ENCODE measurements around the gene PRDM1. TPM values are rescaled to one million over a fixed set of nuclear protein-coding genes. Genes with fewer than 3 reads are reported as not detected.

PRDM1 gene
- total RNA-seq, 4 donors from 2014 or later, result 6.4 to 57.8 (median 14.9) TPM

DNA sequence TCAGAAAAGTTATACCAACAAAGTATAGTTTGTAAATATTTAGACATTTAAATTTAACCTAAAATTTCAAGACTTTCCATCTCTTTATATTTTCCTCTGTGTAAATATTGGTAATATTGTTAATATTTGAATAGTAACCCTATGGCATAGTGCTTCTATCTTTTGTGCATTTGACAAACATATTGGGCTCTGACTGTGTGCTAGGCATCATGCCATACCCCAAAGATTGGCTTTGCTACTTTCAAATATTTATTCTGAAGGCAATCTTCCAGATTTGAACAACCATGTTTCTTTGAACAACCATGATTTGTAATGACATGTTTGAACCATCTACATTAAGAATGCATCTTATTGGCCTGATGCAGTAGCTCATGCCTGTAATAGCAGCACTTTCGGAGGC is 15.5 kb upstream of the PRDM1 start:
- Histone ChIP-seq H3K27ac (no peak overlapping the region), H3K9me3 (no peaks in the 10 kb centered on the region), H3K4me3 (no peak overlapping the region), H3K36me3 (no peaks in the 10 kb centered on the region), H3K27me3 (no peaks in the 10 kb centered on the region), H3K4me1 (no peaks in the 10 kb centered on the region)
- TF ChIP-seq POLR2A (IDR thresholded peaks at IDR 0.05), result no peak
- TF ChIP-seq, protein P1, sequence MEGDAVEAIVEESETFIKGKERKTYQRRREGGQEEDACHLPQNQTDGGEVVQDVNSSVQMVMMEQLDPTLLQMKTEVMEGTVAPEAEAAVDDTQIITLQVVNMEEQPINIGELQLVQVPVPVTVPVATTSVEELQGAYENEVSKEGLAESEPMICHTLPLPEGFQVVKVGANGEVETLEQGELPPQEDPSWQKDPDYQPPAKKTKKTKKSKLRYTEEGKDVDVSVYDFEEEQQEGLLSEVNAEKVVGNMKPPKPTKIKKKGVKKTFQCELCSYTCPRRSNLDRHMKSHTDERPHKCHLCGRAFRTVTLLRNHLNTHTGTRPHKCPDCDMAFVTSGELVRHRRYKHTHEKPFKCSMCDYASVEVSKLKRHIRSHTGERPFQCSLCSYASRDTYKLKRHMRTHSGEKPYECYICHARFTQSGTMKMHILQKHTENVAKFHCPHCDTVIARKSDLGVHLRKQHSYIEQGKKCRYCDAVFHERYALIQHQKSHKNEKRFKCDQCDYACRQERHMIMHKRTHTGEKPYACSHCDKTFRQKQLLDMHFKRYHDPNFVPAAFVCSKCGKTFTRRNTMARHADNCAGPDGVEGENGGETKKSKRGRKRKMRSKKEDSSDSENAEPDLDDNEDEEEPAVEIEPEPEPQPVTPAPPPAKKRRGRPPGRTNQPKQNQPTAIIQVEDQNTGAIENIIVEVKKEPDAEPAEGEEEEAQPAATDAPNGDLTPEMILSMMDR (IDR thresholded peaks at IDR 0.05), result no peak
- no peak for DNase-seq

DNA sequence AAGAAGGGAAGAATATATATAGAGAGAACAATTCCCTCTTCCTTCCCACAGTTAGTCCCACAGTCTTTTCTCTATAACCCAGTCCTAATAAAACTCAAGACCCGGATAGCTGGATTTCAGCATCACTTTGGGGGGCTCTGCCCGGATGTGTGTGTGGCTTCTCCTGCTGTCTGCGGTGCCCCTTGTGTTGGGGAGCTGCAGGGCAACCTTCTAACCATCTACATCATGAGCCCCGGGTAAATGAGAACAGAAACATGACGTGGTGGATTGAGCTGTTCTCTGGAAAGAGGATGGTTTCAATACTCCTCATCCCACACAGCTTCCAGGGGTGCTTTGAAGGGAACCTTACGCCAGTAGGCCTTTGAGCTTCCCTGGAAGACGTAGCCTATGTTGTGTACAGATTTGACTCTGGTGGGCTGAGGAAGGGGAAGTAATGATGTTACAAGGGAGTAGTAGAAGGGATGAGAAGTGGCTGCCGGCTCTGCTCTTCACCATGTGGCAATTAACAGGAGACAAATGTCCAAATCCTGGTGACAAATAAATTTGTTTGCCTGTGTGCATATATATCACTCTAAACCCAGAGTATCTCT is 13.5 kb upstream of the PRDM1 start:
- no peak for DNase-seq
- H3K4me3 ChIP-seq, result no peak overlapping the region
- no peaks in the 10 kb centered on the region for H3K9me3 ChIP-seq
- H3K36me3 ChIP-seq, result no peaks in the 10 kb centered on the region
- H3K4me1 ChIP-seq, result no peaks in the 10 kb centered on the region
- H3K27me3 ChIP-seq, result no peaks in the 10 kb centered on the region
- H3K27ac ChIP-seq, result no peak overlapping the region
- TF ChIP-seq, protein P1 (IDR thresholded peaks at IDR 0.05), result no peak
- no peak for TF ChIP-seq POLR2A (IDR thresholded peaks at IDR 0.05)

DNA sequence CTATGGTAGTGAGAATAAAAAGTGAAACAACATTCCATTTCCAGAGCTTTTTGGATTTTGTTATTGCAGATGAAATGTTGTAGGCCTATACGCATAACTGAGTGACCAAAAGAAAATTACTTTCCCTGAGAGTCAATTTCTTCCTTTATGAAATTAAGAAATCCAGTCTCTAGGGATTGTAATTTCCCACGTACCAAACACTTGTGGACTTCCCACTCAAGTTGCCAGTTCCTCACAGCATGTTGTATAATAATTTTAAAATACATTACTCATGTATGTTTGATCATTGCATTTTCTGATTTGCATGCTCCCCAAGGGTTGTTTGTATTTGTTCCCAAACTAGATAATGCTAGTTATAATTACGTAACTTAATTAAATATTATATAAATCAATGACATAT is 12.0 kb upstream of the PRDM1 start:
- Histone ChIP-seq H3K36me3 (no peaks in the 10 kb centered on the region), H3K4me1 (no peaks in the 10 kb centered on the region), H3K27me3 (no peaks in the 10 kb centered on the region), H3K4me3 (no peak overlapping the region), H3K27ac (no peak overlapping the region), H3K9me3 (no peaks in the 10 kb centered on the region)
- TF ChIP-seq, protein P1 (IDR thresholded peaks at IDR 0.05), result no peak
- no peak for TF ChIP-seq POLR2A (IDR thresholded peaks at IDR 0.05)
- no peak for DNase-seq

DNA sequence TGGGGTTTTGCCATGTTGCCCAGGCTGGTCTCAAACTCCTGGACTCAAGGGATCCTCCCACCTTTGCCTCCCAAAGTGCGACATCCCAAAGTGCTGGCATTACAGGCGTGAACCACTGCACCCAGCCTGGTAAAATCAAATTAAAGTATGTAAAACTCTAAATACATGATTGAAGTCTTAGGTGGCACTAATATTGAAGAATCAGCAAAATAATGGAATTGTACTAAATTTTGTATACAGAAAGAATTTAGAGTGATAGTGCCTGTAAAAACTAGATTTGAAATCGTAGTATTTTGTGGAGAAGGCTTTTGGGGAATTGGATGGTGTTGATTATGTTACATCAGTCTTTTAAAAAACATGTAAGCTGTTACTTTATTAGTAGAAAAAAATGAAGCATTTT is 10.0 kb upstream of the PRDM1 start:
- DNase-seq, result no peak

DNA sequence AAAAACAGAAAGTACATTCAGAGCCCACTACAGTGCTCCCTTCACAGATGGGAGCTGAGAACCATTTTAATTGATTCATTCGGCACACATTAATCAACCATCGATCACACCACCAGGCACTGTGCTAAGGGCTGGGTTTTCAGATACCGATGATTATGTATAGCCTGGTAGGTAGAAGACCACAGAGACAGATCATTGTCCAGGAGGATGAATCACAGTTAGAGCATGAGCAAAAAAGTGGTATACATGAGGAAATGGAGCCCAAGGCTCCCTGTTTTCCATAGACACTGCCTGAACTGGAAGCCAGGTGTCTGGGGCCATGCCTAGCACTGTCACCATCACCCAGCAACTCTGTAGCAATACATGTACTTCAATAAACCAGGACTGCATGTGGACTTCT is 9.0 kb upstream of the PRDM1 start:
- no peak for DNase-seq
- Histone ChIP-seq H3K36me3 (no peaks in the 10 kb centered on the region), H3K27ac (no peak overlapping the region), H3K9me3 (no peaks in the 10 kb centered on the region), H3K4me1 (no peaks in the 10 kb centered on the region), H3K27me3 (no peaks in the 10 kb centered on the region), H3K4me3 (no peak overlapping the region)
- TF ChIP-seq, protein P1 (IDR thresholded peaks at IDR 0.05), result no peak

More for the DNA sequence above, 10.0 kb upstream of the PRDM1 start:
- no peaks in the 10 kb centered on the region for H3K4me1 ChIP-seq
- TF ChIP-seq, protein P1 (IDR thresholded peaks at IDR 0.05), result no peak
- TF ChIP-seq POLR2A (IDR thresholded peaks at IDR 0.05), result no peak
- H3K4me3 ChIP-seq, result no peak overlapping the region
- no peak overlapping the region for H3K27ac ChIP-seq
- no peaks in the 10 kb centered on the region for H3K9me3 ChIP-seq
- no peaks in the 10 kb centered on the region for H3K36me3 ChIP-seq
- no peaks in the 10 kb centered on the region for H3K27me3 ChIP-seq

DNA sequence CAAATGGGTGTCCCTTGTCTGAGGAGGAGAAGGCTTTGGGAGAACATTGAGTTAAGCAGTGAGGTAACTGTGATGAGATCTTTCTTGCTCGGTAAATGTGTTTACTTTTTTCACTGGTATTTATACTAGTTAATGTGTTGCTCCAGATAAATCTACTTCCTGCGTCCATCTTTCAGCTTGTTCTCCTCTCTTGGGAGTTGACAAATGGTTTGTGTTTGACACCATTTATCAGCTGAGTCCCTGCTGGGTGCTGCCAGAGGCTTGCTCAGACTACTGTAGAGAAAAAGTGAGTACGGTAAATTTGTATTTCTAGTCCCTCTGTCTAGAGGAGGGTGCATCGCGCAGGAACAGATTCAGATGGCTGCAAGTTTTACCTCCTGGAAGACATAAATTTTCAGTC is 8.3 kb upstream of the PRDM1 start:
- H3K9me3 ChIP-seq, result no peaks in the 10 kb centered on the region
- H3K36me3 ChIP-seq, result no peaks in the 10 kb centered on the region
- H3K27me3 ChIP-seq, result no peaks in the 10 kb centered on the region
- no peak for TF ChIP-seq POLR2A (IDR thresholded peaks at IDR 0.05)
- TF ChIP-seq, protein P1 (IDR thresholded peaks at IDR 0.05), result no peak
- no peak overlapping the region for H3K4me3 ChIP-seq
- no peak for DNase-seq
- no peaks in the 10 kb centered on the region for H3K4me1 ChIP-seq
- no peak overlapping the region for H3K27ac ChIP-seq

All from Peyer's patch (tissue), 4 donors.